Epithelial cell of esophagus (primary cell): ENCODE results near the gene TK1.
A peak's percentile ranks its signal among the peaks of the same experiment; 100 is the strongest.

Source experiments
- DNase-seq: peaks from one replicate; pipeline ENCODE4 v3.0.0; 2010; ENCODE audit warnings: low read depth
- H3K4me3 ChIP-seq: 2 replicates; pipeline ENCODE4 v1.5.1; 2011; ENCODE audit warnings: mild to moderate bottlenecking, low read length, control low read depth
- CTCF ChIP-seq: IDR thresholded peaks from 2 replicates; pipeline ENCODE4 v1.5.1; 2011; ENCODE audit warnings: low read depth, mild to moderate bottlenecking, low read length, control low read depth, inconsistent platforms; ENCODE audit not compliant: insufficient read depth; ENCODE audit errors: missing control alignments

TK1 gene

DNA sequence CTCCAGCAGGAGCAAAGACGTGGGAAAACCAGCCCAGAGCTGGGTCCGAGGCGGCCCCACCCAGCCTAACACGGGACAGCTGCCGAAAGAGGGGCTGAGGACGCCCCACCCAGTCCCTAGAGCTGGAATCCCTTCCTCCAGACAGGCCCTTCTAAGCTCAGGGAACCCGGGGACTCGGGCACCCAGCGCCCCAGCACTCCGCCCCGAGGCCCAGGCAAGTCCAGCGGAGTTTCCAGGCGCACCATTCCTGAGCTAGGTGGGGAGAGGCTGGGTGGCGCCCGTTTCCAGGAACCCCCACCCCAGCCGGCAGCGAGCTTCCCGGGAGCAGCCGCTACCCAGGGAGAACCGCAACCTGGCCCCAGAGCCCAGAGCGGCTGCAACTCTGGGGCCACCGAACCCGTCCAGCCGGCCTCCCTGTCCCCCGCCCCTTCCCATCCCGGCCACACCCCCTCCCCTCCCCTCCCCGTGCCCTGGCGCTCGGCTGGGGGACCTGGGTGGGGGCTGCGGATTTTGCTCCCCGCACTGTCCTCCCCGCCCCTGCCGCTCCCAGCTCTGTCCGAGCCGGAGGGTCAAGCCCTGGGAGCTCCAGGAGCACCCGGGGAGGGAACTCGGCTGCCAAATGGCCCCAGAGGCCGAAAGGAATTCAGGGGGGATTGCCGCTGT is 58.8 kb downstream of the TK1 start:
- H3K4me3 ChIP-seq: peak overlapping the region; percentile 66
- no peak for TF ChIP-seq CTCF
- DNase-seq: peak; percentile 59

- DNase-seq: no peak
- peak overlapping the region; percentile 66 for H3K4me3 ChIP-seq
- TF ChIP-seq CTCF: no peak
These were observed 59.5 kb downstream of the TK1 start for GRCh38 chr17:78127239-78127887.

- TF ChIP-seq CTCF: no peak
- no peak for DNase-seq
- no peak overlapping the region for H3K4me3 ChIP-seq
These were observed 60.0 kb downstream of the TK1 start for GRCh38 chr17:78126895-78127238.

DNA sequence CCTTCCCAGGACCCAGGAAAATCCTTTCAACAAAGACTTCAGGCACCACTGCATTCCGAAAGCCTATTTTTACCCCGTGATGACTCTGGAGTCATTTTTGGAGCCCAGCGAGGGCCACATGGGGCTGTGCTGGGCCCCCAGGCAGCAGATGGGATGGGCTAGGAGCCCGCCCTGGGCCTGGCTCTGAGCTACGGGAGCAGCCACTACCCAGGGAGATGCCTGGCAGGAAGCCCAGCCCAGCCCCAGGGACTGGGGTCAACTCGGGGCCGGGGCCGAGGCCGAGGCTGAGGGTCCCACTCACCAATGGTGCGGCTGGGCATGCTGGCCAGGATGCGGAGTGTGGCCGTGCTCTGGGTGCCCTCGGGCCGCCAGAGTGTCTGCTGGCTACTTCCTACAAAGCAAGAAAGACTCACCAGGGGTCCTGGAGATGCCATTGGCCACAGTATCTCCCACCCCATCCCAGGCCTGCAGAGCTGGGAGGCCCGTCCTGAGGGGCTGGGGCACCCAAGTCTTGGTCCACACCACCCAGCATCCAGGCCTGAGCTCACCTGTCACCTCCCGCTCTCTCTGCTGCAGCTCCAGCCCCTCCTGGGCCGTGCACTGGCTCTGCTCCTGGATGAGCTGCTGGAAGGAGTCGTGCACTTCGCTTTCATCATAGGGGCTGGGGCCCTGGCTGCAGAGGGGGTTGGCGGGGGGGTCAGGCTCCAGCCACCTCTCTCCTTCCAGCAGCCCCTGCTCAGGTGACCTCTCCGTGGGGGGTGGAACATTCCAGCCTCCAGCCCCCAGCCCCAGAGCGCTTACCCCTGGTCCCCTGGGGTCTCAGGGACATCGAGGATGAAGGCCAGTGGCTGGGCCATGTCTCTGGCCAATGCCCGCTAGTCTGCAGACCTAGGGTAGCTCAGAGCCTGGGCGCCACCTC is 60.6 kb downstream of the TK1 start:
- TF ChIP-seq CTCF: no peak
- no peak overlapping the region for H3K4me3 ChIP-seq
- no peak for DNase-seq

DNA sequence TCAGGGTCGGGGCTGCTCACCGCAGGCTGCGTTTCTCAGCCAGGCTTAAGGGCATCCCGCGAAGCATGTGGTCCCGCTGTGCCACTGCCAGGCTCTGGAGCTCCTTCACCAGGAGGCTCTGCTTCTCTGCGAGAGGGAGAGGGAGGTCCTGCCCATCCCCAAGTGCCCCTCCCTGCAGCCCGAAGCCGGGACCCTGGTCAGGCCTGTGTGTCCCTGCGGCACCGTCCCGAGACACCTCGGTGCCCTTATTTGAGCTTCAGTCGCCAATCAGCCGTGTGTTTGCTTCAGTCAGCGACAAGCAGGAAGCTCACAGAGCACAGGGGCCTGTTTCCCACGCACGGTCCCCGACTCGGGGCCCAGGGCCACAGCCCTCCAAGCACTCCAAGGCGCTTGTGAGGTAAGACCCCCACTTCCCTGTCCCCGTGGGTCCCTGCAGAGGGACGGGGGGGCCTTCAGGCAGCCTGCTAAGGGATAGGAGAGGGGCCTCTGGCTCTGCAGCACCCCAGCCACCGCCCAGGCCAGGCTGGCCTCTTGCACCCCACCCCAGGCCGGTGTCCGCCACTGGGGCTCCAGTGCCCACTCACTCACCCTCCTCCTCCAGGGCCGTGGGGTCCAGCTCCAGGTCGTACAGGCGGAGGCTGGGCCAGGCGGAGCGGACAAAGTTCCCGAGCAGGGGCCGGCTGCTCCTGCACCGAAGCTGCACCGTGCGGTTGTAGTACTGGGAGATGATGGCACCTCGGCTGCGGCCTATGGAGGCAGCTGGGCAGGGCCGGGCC is 61.5 kb downstream of the TK1 start:
- no peak for TF ChIP-seq CTCF
- H3K4me3 ChIP-seq: no peak overlapping the region
- DNase-seq: no peak

- no peak for TF ChIP-seq CTCF
- no peak overlapping the region for H3K4me3 ChIP-seq
- no peak for DNase-seq
These were observed 62.1 kb downstream of the TK1 start for GRCh38 chr17:78124836-78125137.
